NB4 (cell line): ENCODE measurements around the gene COL23A1.

Experiments used
- DNase-seq: peaks from one replicate; pipeline ENCODE4 v3.0.0; 2010; ENCODE audit warnings: low read depth
- H3K4me3 ChIP-seq: one replicate; pipeline ENCODE4 v1.5.1; 2011; ENCODE audit warnings: mild to moderate bottlenecking, low read depth, low read length, moderate library complexity
- CTCF ChIP-seq: IDR thresholded peaks from one replicate; pipeline ENCODE4 v1.5.1; 2012; ENCODE audit warnings: low read depth, low read length
- MAX ChIP-seq: IDR thresholded peaks from 2 replicates; pipeline ENCODE4 v1.6.1; 2011; ENCODE audit warnings: low read depth, low read length
- MYC ChIP-seq: IDR thresholded peaks from 2 replicates; pipeline ENCODE4 v1.6.1; 2011; ENCODE audit warnings: low read depth, low read length
- POLR2A ChIP-seq: IDR thresholded peaks from 2 replicates; pipeline ENCODE4 v1.6.1; 2011; ENCODE audit warnings: mild to moderate bottlenecking; ENCODE audit not compliant: insufficient read length; ENCODE audit errors: extremely low read depth

The COL23A1 gene

DNA sequence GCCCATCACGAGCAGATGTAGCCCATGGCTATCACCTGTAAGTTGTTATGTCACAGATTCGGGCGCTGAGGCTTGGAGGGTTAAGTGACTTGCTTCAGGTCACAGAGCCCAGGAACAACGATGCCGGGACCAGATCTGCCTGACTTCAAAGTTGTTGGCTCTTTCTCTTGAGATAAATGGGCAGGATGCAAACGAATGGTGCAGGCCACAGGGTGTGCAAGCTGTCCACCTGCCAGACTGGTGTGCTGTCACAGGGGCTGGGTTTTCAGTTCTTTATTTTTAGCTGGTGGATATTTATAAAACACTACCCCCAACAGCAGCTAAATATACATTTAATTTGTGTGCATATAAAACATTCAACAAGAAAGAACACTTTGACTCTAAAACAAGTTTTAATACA is 339.9 kb downstream of the COL23A1 start:
- no peak for DNase-seq
- H3K4me3 ChIP-seq = no peak overlapping the region
- no peak for TF ChIP-seq MAX

- TF ChIP-seq MYC (no peak), CTCF (no peak), POLR2A (no peak), MAX (no peak)
- DNase-seq = peak; percentile 23
- H3K4me3 ChIP-seq = no peak overlapping the region
Measured at GRCh38 chr5:178249191-178249989, 340.8 kb downstream of the COL23A1 start.

GRCh38 chr5:178248750-178249149 is 341.4 kb downstream of the COL23A1 start:
- DNase-seq = no peak
- no peak overlapping the region for H3K4me3 ChIP-seq
- TF ChIP-seq POLR2A (no peak), CTCF (no peak), MAX (no peak), MYC (no peak)

- DNase-seq = no peak
- TF ChIP-seq POLR2A (no peak), CTCF (no peak), MAX (no peak), MYC (no peak)
- no peak overlapping the region for H3K4me3 ChIP-seq
Measured at GRCh38 chr5:178247481-178248456, 342.4 kb downstream of the COL23A1 start.

DNA sequence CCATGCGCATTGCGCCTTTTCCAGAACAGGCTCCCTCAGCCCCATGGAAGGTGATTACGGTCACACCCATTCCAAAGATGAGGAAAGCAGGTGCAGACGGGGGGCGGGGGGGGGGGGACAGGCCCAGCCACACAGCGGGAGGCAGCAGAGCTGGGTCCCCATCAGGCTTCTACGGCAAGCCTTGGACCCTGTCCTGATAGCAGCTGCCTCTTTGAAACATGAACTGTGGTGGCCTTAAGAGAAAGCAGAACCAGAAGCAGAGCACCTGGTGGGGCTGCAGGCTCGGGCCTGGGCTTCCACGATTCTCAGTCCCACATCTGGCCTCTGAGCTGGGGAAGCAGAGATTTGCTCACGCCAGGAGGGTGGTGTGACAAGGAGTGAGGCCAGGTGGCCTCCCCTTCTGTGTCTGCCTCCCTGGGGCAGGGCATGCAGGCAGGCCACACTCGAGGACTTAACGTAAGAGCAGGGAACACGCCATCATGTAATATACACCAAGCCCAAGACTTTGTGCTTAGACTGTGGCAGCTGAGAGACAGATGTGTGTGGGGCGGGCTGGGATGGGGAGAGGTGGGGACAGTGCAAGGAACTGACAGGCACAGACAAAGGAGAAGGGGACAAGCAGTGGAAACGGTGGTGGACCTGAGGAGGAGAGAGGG is 343.4 kb downstream of the COL23A1 start:
- TF ChIP-seq MYC (no peak), MAX (no peak), CTCF (no peak), POLR2A (no peak)
- no peak for DNase-seq
- H3K4me3 ChIP-seq = no peak overlapping the region
